Esophagus squamous epithelium (tissue), 5 donors: ENCODE results near the gene PTPN9. TPM values are rescaled to one million over a fixed set of nuclear protein-coding genes. Genes with fewer than 3 reads are reported as not detected.
"Not testable (repeated sequence)": the region's sequence is repeated elsewhere in the genome, so short reads cannot be mapped to it uniquely, and the experiment has no call there.

ENCODE experiments used
- DNase-seq: peaks from one replicate; lab custom pipeline; 2025; lab: John Stamatoyannopoulos, UW
- H3K27ac ChIP-seq, 4 donors: fragments of 200-600 bp; sonication (generic); one replicate each; pipeline ENCODE4 v1.5.1; 2016 to 2019; ENCODE audit warnings: mild to moderate bottlenecking in 1 of 4
- H3K27me3 ChIP-seq, 4 donors: fragments of 200-600 bp; sonication (generic); 1 replicate in 3 of 4; 2 replicates in 1 of 4; pipeline versions ENCODE4 v1.5.1 to v1.6.0; 2017 to 2021; ENCODE audit warnings: antibody characterized with exemption in 1 of 4
- H3K36me3 ChIP-seq, 3 donors: fragments of 200-600 bp; sonication (generic); one replicate each; pipeline ENCODE4 v1.5.1; 2016 to 2019
- H3K4me1 ChIP-seq, 3 donors: fragments of 200-600 bp; sonication (generic); one replicate each; pipeline ENCODE4 v1.5.1; 2017 to 2019
- H3K4me3 ChIP-seq, 4 donors: fragments of 200-600 bp; sonication (generic); 1 replicate in 3 of 4; 2 replicates in 1 of 4; pipeline ENCODE4 v1.5.1; 2016 to 2019; ENCODE audit warnings: mild to moderate bottlenecking in 2 of 4, moderate library complexity in 1 of 4
- H3K9me3 ChIP-seq, 3 donors: fragments of 200-600 bp; sonication (generic); one replicate each; pipeline ENCODE4 v1.5.1; 2016 to 2019
- POLR2A ChIP-seq, 4 donors: fragments of 450-650 bp; IDR thresholded peaks; one replicate each; pipeline ENCODE4 v1.6.1; 2017; ENCODE audit warnings: antibody characterized with exemption in 4 of 4, mild to moderate bottlenecking in 4 of 4, moderate library complexity in 3 of 4
- WGBS, 2 donors: methylation state at CpG; one replicate each; pipeline ENCODE4 v1.1.5; 2018; 5-methylcytosine and 5-hydroxymethylcytosine counted together
- intact Hi-C: fragments of 100-400 bp; cut with DNase I; formaldehyde crosslinking; loops from one replicate; pipeline ENCODE4 v1.15.0; 2022
- total RNA-seq, 4 donors: library from RNA; depleted of rRNA; stranded (reverse); fragments of >200 nt; gene quantifications; one replicate each; pipeline ENCODE4 v1.1.0, GENCODE V29; 2016
- TF ChIP-seq, protein P1 (sequence below), 6 experiments: fragments of 450-650 bp in 4 of 6; fragments of 200-600 bp in 2 of 6; sonication (generic) in 2 of 6; IDR thresholded peaks; one replicate each; pipeline ENCODE4 v1.5.1; 2016 to 2019; ENCODE audit warnings: antibody characterized with exemption in 6 of 6, mild to moderate bottlenecking in 4 of 6, moderate library complexity in 4 of 6
- donor health status: DM: yes; HTN: yes; CAD: no.

Gene PTPN9
- total RNA-seq, 4 donors from 2014 or later, result 4.9 to 13.5 (median 8.5) TPM

DNA sequence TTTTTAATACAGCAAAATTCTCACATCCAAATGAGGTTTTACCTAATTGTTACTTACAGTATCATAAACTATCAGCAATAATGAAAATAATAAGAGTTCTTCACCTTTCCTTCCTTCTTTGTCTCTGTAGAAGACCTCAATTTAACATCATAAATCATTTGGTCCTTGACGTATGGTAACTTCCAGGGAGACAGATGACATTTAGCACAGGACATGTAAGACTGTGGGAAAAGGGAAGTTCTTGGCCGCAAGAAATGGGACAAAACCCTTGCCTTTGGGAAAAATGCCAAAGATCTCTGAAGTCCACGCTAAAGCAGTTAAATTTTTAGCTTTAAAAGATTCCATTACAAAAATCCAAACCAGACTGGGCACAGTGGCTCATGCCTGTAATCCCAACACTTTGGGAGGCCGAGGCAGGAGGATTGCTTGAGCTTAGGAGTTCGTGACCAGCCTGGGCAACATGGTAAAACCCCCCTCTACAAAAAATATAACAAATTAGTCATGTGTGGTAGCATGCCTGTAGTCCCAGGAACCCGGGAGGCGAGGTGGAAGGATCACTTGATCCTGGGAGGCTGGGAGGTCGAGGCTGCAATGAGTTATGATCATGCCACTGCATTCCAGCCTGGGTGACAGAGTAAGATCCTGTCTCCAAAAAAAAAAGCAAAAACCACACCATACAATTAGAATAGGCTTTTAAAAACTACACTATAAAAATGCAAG is 8.8 kb downstream of the PTPN9 start:
- intact Hi-C loops, result no loop called here
- H3K9me3 ChIP-seq, result no peaks in the 10 kb centered on the region
- H3K36me3 ChIP-seq, result peaks cover 0 to 19% (median 0%) of the 10 kb centered on the region in 3 donors
- H3K4me3 ChIP-seq, result no peak overlapping the region
- WGBS, 2 donors, result 74 to 82% methylated on average over 8 of the region's 8 CpGs
- H3K27me3 ChIP-seq, result no peaks in the 10 kb centered on the region
- TF ChIP-seq, protein P1, sequence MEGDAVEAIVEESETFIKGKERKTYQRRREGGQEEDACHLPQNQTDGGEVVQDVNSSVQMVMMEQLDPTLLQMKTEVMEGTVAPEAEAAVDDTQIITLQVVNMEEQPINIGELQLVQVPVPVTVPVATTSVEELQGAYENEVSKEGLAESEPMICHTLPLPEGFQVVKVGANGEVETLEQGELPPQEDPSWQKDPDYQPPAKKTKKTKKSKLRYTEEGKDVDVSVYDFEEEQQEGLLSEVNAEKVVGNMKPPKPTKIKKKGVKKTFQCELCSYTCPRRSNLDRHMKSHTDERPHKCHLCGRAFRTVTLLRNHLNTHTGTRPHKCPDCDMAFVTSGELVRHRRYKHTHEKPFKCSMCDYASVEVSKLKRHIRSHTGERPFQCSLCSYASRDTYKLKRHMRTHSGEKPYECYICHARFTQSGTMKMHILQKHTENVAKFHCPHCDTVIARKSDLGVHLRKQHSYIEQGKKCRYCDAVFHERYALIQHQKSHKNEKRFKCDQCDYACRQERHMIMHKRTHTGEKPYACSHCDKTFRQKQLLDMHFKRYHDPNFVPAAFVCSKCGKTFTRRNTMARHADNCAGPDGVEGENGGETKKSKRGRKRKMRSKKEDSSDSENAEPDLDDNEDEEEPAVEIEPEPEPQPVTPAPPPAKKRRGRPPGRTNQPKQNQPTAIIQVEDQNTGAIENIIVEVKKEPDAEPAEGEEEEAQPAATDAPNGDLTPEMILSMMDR (IDR thresholded peaks at IDR 0.05), result no peak
- TF ChIP-seq POLR2A (IDR thresholded peaks at IDR 0.05), result no peak
- peaks cover 0 to 16% (median 3%) of the 10 kb centered on the region in 3 donors for H3K4me1 ChIP-seq
- H3K27ac ChIP-seq, result no peak overlapping the region
- DNase-seq, result no peak

GRCh38 chr15:75565062-75565970 is 13.8 kb downstream of the PTPN9 start:
- no peak for TF ChIP-seq POLR2A (IDR thresholded peaks at IDR 0.05)
- TF ChIP-seq, protein P1 (IDR thresholded peaks at IDR 0.05), result no peak
- Histone ChIP-seq H3K4me1 (peaks cover 0 to 6% (median 0%) of the 10 kb centered on the region in 3 donors), H3K27me3 (no peaks in the 10 kb centered on the region), H3K4me3 (no peak overlapping the region), H3K36me3 (peaks cover 0 to 12% (median 0%) of the 10 kb centered on the region in 3 donors), H3K27ac (no peak overlapping the region), H3K9me3 (no peaks in the 10 kb centered on the region)
- DNase-seq, result no peak
- 94 to 100% methylated on average over 3 of the region's 3 CpGs for WGBS, 2 donors
- intact Hi-C loops, result no loop called here

DNA sequence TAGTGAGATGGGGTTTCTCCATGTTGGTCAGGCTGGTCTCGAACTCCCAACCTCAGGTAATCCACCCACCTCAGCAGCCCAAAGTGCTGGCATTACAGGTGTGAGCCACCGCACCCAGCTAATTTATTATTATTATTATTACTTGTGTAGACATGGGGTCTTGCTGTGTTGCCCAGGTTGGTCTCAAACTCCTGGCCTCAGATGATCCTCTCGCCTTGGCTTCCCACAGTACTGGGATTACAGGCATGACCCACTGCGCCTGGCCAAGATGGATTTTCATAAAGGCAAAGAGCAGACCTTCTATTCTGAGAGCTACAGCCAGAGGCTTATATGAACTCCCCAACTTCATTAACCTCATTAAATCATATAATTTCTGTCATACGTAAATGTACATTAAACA is 17.2 kb downstream of the PTPN9 start:
- H3K27me3 ChIP-seq, result no peaks in the 10 kb centered on the region
- intact Hi-C loops, result no loop called here
- 86 to 95% methylated on average over 5 of the region's 5 CpGs for WGBS, 2 donors
- H3K27ac ChIP-seq, result no peak overlapping the region
- no peaks in the 10 kb centered on the region for H3K4me1 ChIP-seq
- H3K36me3 ChIP-seq, result no peaks in the 10 kb centered on the region
- H3K4me3 ChIP-seq, result no peak overlapping the region
- no peak for DNase-seq
- no peak for TF ChIP-seq POLR2A (IDR thresholded peaks at IDR 0.05)
- TF ChIP-seq, protein P1 (IDR thresholded peaks at IDR 0.05), result no peak
- no peaks in the 10 kb centered on the region for H3K9me3 ChIP-seq

DNA sequence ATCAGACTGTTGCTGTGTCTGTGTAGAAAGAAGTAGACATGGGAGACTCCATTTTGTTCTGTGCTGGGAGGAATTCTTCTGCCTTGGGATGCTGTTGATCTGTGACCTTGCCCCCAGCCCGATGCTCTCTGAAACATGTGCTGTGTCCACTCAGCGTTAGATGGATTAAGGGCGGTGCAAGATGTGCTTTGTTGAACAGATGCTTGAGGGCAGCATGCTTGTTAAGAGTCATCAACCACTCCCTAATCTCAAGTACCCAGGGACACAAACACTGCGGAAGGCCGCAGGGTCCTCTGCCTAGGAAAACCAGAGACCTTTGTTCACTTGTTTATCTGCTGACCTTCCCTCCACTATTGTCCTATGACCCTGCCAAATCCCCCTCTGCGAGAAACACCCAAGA is 19.8 kb downstream of the PTPN9 start:
- H3K27ac ChIP-seq, H3K27me3 ChIP-seq, H3K4me3 ChIP-seq, H3K4me1 ChIP-seq, intact Hi-C loops, H3K36me3 ChIP-seq, DNase-seq, H3K9me3 ChIP-seq: not testable (repeated sequence)
- 96 to 100% methylated on average over 1 to 4 of the region's 6 CpGs for WGBS, 2 donors

GRCh38 chr15:75558955-75559354 is 20.2 kb downstream of the PTPN9 start:
- H3K4me1 ChIP-seq, H3K4me3 ChIP-seq, H3K27ac ChIP-seq, intact Hi-C loops, H3K36me3 ChIP-seq, H3K27me3 ChIP-seq, H3K9me3 ChIP-seq, DNase-seq: not testable (repeated sequence)
- WGBS, 2 donors, result no CpG with 5 or more reads among the region's 28 CpGs

DNA sequence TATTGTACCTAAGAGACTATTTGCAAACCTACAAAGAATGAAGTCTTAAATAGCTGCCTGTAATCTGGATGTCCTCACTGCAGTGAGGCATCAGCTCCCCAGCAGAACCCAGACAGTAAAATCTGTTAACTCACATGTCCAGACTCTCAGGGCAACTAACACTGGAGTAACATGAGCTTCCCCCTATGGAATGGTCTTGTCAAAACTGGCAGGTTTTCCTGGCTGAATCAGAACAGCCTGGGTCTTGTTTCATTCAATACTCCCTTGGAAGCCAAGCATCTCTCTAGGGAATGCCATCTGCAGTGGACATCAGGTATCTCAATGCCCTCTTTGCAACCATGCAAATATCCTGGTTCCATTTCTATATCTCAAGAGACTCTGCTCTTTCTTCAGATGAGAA is 24.4 kb downstream of the PTPN9 start:
- H3K9me3 ChIP-seq, result no peaks in the 10 kb centered on the region
- no peak for TF ChIP-seq POLR2A (IDR thresholded peaks at IDR 0.05)
- TF ChIP-seq, protein P1 (IDR thresholded peaks at IDR 0.05), result no peak
- no peak overlapping the region for H3K27ac ChIP-seq
- no peaks in the 10 kb centered on the region for H3K27me3 ChIP-seq
- H3K4me1 ChIP-seq, result no peaks in the 10 kb centered on the region
- no peak overlapping the region for H3K4me3 ChIP-seq
- no peak for DNase-seq
- intact Hi-C loops, result no loop called here
- H3K36me3 ChIP-seq, result no peaks in the 10 kb centered on the region
